SK-N-SH (cell line): Measurements from ENCODE around the gene UNC93B1.

ENCODE experiments used
- CTCF ChIP-seq: fragments of 200-600 bp; sonication (generic); IDR thresholded peaks from 2 replicates; pipeline ENCODE4 v1.6.1; 2017; ENCODE audit warnings: antibody characterized with exemption, mild to moderate bottlenecking, moderate library complexity
- EP300 ChIP-seq, 2 experiments: IDR thresholded peaks; 2 replicates each; pipeline versions ENCODE4 v1.4.0 to v1.6.1; 2012; ENCODE audit warnings: borderline replicate concordance in 1 of 2, low read depth in 1 of 2, low read length in 1 of 2
- FOXJ3 ChIP-seq: sonication (generic); formaldehyde crosslinking; IDR thresholded peaks from 2 replicates; pipeline ENCODE4 v1.5.1; 2020; ENCODE audit warnings: mild to moderate bottlenecking, missing genetic modification reagents
- POLR2AphosphoS5 ChIP-seq: IDR thresholded peaks from 2 replicates; pipeline ENCODE4 v1.6.1; 2012; ENCODE audit warnings: low read depth, low read length
- REST ChIP-seq: IDR thresholded peaks from 2 replicates; pipeline ENCODE4 v1.6.1; 2012; ENCODE audit warnings: mild to moderate bottlenecking, low read depth, low read length, moderate library complexity
- RFX5 ChIP-seq: IDR thresholded peaks from 2 replicates; pipeline ENCODE4 v1.6.1; 2012; ENCODE audit warnings: mild to moderate bottlenecking, improper control_type of control experiment, low read length

- no peak for TF ChIP-seq RFX5
- TF ChIP-seq FOXJ3 (CRISPR knock-in tag), result no peak
- TF ChIP-seq EP300 (IDR thresholded peaks at IDR 0.05; ENCODE audit: borderline replicate concordance in 1 of 2, low read depth in 1 of 2, low read length in 1 of 2), result no peak
- no peak for TF ChIP-seq POLR2AphosphoS5
- no peak for TF ChIP-seq CTCF
- no peak for TF ChIP-seq REST
Measured at GRCh38 chr11:68049509-68050370, 45.8 kb upstream of the UNC93B1 start.
